ENCODE results near the gene KIF5A.

The KIF5A gene

DNA sequence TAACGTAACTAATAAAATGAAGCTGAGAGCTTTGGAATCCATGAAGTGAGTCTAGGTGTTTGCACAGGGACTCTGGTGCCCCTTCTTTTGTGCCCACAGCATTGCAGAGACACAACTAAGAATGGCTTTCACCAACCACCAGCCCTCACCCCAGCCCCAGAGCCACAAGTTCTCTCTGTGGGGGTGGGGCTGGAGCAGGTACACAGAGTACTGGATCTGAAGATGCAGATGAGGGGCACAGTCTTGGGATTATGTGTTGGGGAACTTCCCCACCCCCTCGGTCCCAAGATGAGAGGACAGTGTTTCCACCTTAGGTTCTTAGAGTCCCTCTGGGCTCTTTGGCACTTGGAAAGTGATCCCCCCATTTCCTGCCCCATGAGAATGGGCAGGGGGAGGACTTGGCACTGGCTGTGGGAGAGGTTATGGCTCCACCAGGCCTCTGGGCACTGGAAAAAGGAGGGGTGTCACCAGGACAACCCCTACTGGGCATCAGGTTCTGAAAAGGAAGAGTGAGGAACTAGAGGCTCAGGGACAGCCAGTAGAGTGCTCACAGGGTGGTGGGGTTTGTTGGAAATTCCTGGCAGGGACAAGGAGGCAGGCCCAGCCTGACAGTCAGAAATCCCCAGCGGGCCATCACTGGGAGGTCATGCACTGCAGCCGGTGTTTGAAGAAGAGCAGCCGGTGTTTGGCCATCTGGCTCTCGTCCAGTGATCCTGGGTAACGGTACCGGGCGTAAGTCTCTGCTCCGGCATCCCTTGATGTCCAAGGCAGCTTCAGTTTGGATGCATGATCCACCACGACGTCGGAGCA, 76.5 kb downstream of the KIF5A start:
- TF ChIP-seq, protein P1, sequence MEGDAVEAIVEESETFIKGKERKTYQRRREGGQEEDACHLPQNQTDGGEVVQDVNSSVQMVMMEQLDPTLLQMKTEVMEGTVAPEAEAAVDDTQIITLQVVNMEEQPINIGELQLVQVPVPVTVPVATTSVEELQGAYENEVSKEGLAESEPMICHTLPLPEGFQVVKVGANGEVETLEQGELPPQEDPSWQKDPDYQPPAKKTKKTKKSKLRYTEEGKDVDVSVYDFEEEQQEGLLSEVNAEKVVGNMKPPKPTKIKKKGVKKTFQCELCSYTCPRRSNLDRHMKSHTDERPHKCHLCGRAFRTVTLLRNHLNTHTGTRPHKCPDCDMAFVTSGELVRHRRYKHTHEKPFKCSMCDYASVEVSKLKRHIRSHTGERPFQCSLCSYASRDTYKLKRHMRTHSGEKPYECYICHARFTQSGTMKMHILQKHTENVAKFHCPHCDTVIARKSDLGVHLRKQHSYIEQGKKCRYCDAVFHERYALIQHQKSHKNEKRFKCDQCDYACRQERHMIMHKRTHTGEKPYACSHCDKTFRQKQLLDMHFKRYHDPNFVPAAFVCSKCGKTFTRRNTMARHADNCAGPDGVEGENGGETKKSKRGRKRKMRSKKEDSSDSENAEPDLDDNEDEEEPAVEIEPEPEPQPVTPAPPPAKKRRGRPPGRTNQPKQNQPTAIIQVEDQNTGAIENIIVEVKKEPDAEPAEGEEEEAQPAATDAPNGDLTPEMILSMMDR (IDR thresholded peaks at IDR 0.05) = no peak

GRCh38 chr12:57626921-57627445, 77.1 kb downstream of the KIF5A start:
- TF ChIP-seq, protein P1 (IDR thresholded peaks at IDR 0.05) = no peak

- TF ChIP-seq, protein P1 (IDR thresholded peaks at IDR 0.05) = no peak
These were observed 77.8 kb downstream of the KIF5A start for GRCh38 chr12:57627501-57628279.

- TF ChIP-seq, protein P1 (IDR thresholded peaks at IDR 0.05) = no peak
These were observed 78.7 kb downstream of the KIF5A start for GRCh38 chr12:57628280-57629191.

GRCh38 chr12:57629897-57630471, 80.1 kb downstream of the KIF5A start:
- TF ChIP-seq, protein P1 (IDR thresholded peaks at IDR 0.05) = no peak

- TF ChIP-seq, protein P1 (IDR thresholded peaks at IDR 0.05) = no peak
These were observed 81.1 kb downstream of the KIF5A start for GRCh38 chr12:57630891-57631433.
